Endothelial cell of umbilical vein (primary cell): ENCODE results near the gene FES. TPM values are rescaled to one million over a fixed set of nuclear protein-coding genes. Genes with fewer than 3 reads are reported as not detected.

Experiments used
- BruUV-seq: library from RNA; stranded (reverse); fragments of 400-500 nt; replicated peaks from 2 replicates; lab custom pipeline; 2021; lab: Mats Ljungman, UMichigan
- CTCF ChIA-PET: fragments of 300-600, 350-600 bp; sonication (Branson Sonifier 250); formaldehyde crosslinking; loops from one replicate; lab custom pipeline; 2021; ENCODE audit warnings: antibody characterized with exemption, inconsistent platforms; lab: Charles Lee
- POLR2A ChIA-PET: fragments of 300-600, 350-600 bp; sonication (Branson Sonifier 250); formaldehyde crosslinking; loops from one replicate; lab custom pipeline; 2021; ENCODE audit warnings: antibody characterized with exemption, inconsistent platforms; lab: Charles Lee
- DNase-seq: peaks from one replicate; pipeline ENCODE4 v3.0.0-alpha.2; 2011; ENCODE audit warnings: low read depth, low spot score
- FAIRE-seq: peaks from 2 replicates; lab custom pipeline; 2011; peaks lifted over from hg19 to GRCh38; lab: Jason Lieb, UNC
- H2AFZ ChIP-seq: 2 replicates; pipeline ENCODE4 v1.6.0; 2012; ENCODE audit warnings: low read depth, low read length, control low read depth, inconsistent platforms
- H3K27ac ChIP-seq: 2 replicates; pipeline ENCODE4 v1.5.1; 2011; ENCODE audit warnings: low read depth, mild to moderate bottlenecking, control low read depth, low read length, moderate library complexity; ENCODE audit not compliant: insufficient read depth
- H3K27me3 ChIP-seq, 2 experiments: 2 replicates each; pipeline versions ENCODE4 v1.6.0 to v1.6.1; 2011; ENCODE audit warnings: low read length in 2 of 2, mixed read lengths in 1 of 2; ENCODE audit not compliant: control insufficient read depth in 2 of 2, insufficient read depth in 2 of 2
- H3K36me3 ChIP-seq, 2 experiments: 2 replicates in 1 of 2; 3 replicates in 1 of 2; pipeline ENCODE4 v1.5.1; 2011; ENCODE audit warnings: low read length in 2 of 2, mild to moderate bottlenecking in 1 of 2, moderate library complexity in 1 of 2; ENCODE audit not compliant: control insufficient read depth in 2 of 2, insufficient read depth in 2 of 2; ENCODE audit errors: extremely low read depth in 1 of 2
- H3K4me1 ChIP-seq: 3 replicates; pipeline ENCODE4 v1.5.1; 2011; ENCODE audit warnings: mild to moderate bottlenecking, low read length; ENCODE audit not compliant: control insufficient read depth, insufficient read depth; ENCODE audit errors: extremely low read depth
- H3K4me2 ChIP-seq: 2 replicates; pipeline ENCODE4 v1.6.1; 2011; ENCODE audit warnings: low read length, control low read depth, mixed read lengths; ENCODE audit not compliant: insufficient read depth
- H3K4me3 ChIP-seq, 3 experiments: fragments of 200-600 bp in 1 of 3; sonication (generic), shearing (Covaris generic) in 1 of 3; replicated peaks in 1 of 3; 2 replicates each; pipeline ENCODE4 v1.5.1; 2011 to 2016; ENCODE audit warnings: control low read depth in 3 of 3, low read length in 3 of 3, mild to moderate bottlenecking in 2 of 3, inconsistent platforms in 1 of 3, low read depth in 1 of 3, moderate library complexity in 1 of 3; ENCODE audit not compliant: insufficient read depth in 1 of 3
- H3K79me2 ChIP-seq: 2 replicates; pipeline ENCODE4 v1.6.0; 2012; ENCODE audit warnings: low read length, inconsistent platforms; ENCODE audit not compliant: control insufficient read depth, insufficient read depth
- H3K9ac ChIP-seq: replicated peaks from 2 replicates; pipeline ENCODE3; 2011; ENCODE audit warnings: low read length, control low read depth; ENCODE audit not compliant: insufficient read depth; ENCODE audit errors: extremely low read depth
- H3K9me1 ChIP-seq: replicated peaks from 3 replicates; pipeline ENCODE4 v1.6.0; 2011; ENCODE audit warnings: mild to moderate bottlenecking, low read length; ENCODE audit not compliant: control insufficient read depth, insufficient read depth; ENCODE audit errors: extremely low read depth
- H3K9me3 ChIP-seq: replicated peaks from 2 replicates; pipeline ENCODE4 v1.5.1; 2012; ENCODE audit warnings: low read length, inconsistent platforms; ENCODE audit not compliant: control insufficient read depth, insufficient read depth
- H4K20me1 ChIP-seq: replicated peaks from 2 replicates; pipeline ENCODE3; 2011; ENCODE audit warnings: mild to moderate bottlenecking, low read length; ENCODE audit not compliant: control insufficient read depth, insufficient read depth; ENCODE audit errors: extremely low read depth
- CTCF ChIP-seq, 2 donors: IDR thresholded peaks; 1 replicate in 1 of 2; 2 replicates in 1 of 2; pipeline ENCODE4 v1.5.1; 2011; ENCODE audit warnings: low read length in 2 of 2, mild to moderate bottlenecking in 2 of 2, moderate library complexity in 2 of 2, control low read depth in 1 of 2, inconsistent platforms in 1 of 2, low read depth in 1 of 2; ENCODE audit not compliant: insufficient read depth in 1 of 2; ENCODE audit errors: extremely low read depth in 1 of 2
- EZH2 ChIP-seq: IDR thresholded peaks from 2 replicates; pipeline ENCODE4 v1.6.1; 2012; ENCODE audit warnings: borderline replicate concordance, low read depth, mild to moderate bottlenecking, moderate library complexity, low read length, inconsistent platforms; ENCODE audit not compliant: severe bottlenecking
- FOS ChIP-seq: IDR thresholded peaks from 2 replicates; pipeline ENCODE4 v1.6.1; 2011; ENCODE audit warnings: mild to moderate bottlenecking, low read length, moderate library complexity, borderline replicate concordance; ENCODE audit not compliant: insufficient read depth
- GATA2 ChIP-seq: IDR thresholded peaks from 2 replicates; pipeline ENCODE4 v1.7.0; 2011; ENCODE audit warnings: low read depth, mild to moderate bottlenecking, moderate library complexity, mixed read lengths, low read length; ENCODE audit not compliant: insufficient read length, insufficient read depth
- JUN ChIP-seq: IDR thresholded peaks from 2 replicates; pipeline ENCODE4 v1.6.1; 2011; ENCODE audit warnings: borderline replicate concordance, low read depth; ENCODE audit not compliant: insufficient read length, insufficient read depth
- MAX ChIP-seq: IDR thresholded peaks from 2 replicates; pipeline ENCODE4 v1.6.1; 2011; ENCODE audit not compliant: insufficient read depth, insufficient read length
- MYC ChIP-seq: IDR thresholded peaks from one replicate; pipeline ENCODE4 v1.6.1; 2011; ENCODE audit warnings: mild to moderate bottlenecking, low read depth, low read length
- POLR2A ChIP-seq: IDR thresholded peaks from 2 replicates; pipeline ENCODE4 v1.6.1; 2012; ENCODE audit warnings: low read depth, mild to moderate bottlenecking, control low read depth, low read length
- POLR2AphosphoS5 ChIP-seq: IDR thresholded peaks from 2 replicates; pipeline ENCODE4 v1.6.1; 2012; ENCODE audit warnings: low read depth, mild to moderate bottlenecking, control low read depth, low read length, moderate library complexity; ENCODE audit not compliant: insufficient read depth
- dilution Hi-C: fragments of 300-500 bp; cut with MboI; formaldehyde crosslinking; loops from one replicate; pipeline ENCODE4 v1.15.0; 2019; ENCODE audit warnings: low sequenced_read_pairs; ENCODE audit not compliant: extremely low pct_ligation_motif_present
- intact Hi-C: fragments of 100-400 bp; cut with micrococcal nuclease; formaldehyde crosslinking; loops from one replicate; pipeline ENCODE4 v1.10.0; 2022
- polyA plus RNA-seq, 4 experiments: library from polyadenylated mRNA; depleted of rRNA in 3 of 4; stranded (reverse) in 3 of 4; unstranded in 1 of 4; fragments of >200 nt; gene quantifications; 2 replicates each; pipeline versions ENCODE4 v1.2.1 to v1.2.3, GENCODE V29; 2011 to 2012; ENCODE audit warnings: missing spikeins in 1 of 4
- total RNA-seq: library from RNA; stranded (reverse); gene quantifications from 2 replicates; pipeline ENCODE4 v1.2.3, GENCODE V29; 2021

The FES gene
- total and polyA plus RNA-seq, 2 donors (not counting 3 experiments of a cell fraction or from before 2014, with no cell fraction given) = 41.5 to 58.1 TPM

GRCh38 chr15:90931575-90931827 is 47.2 kb downstream of the FES start:
- dilution Hi-C loops = no loop called here
- no peak for DNase-seq
- ChIA-PET CTCF (interaction anchor here (0.9 to 8.1 kb wide), 15 partner anchors 10 to 611 kb away, joined by 3 to 66 read pairs (median 8); partner anchors contain the start of genes MAN2A2 and RCCD1), POLR2A (interaction anchor here (0.6 kb wide), 1 partner anchor 720 kb away, joined by 3 read pairs; no protein-coding TSS in a partner anchor)
- no peak for TF ChIP-seq FOS
- no peak for TF ChIP-seq MAX
- no peak for TF ChIP-seq GATA2
- no peak for TF ChIP-seq POLR2A
- TF ChIP-seq JUN = no peak
- no peak for TF ChIP-seq CTCF (IDR thresholded peaks at IDR 0.05; ENCODE audit: extremely low read depth in 1 of 2, insufficient read depth in 1 of 2, low read depth in 1 of 2, low read length in 2 of 2)
- no peak for TF ChIP-seq MYC
- TF ChIP-seq POLR2AphosphoS5 = no peak
- no peak for TF ChIP-seq EZH2
- peaks cover 11% of the 10 kb centered on the region for H3K79me2 ChIP-seq
- H3K36me3 ChIP-seq = no peaks in the 10 kb centered on the region
- H2AFZ ChIP-seq = no peak overlapping the region
- no peak overlapping the region for H3K9ac ChIP-seq
- H3K27me3 ChIP-seq = no peaks in the 10 kb centered on the region
- FAIRE-seq = no peak
- H3K4me1 ChIP-seq = peaks cover 31% of the 10 kb centered on the region
- H3K9me3 ChIP-seq = no peaks in the 10 kb centered on the region
- H3K4me2 ChIP-seq = peak overlapping the region; percentile 56
- BruUV-seq = no TSS peak
- H3K4me3 ChIP-seq = peak overlapping the region in 1 of 3 experiments; percentile 62
- no peaks in the 10 kb centered on the region for H4K20me1 ChIP-seq
- intact Hi-C loops = loop anchor here (1.0 to 5.0 kb wide), 2 partner anchors 29 to 429 kb away; no protein-coding TSS in a partner anchor
- no peaks in the 10 kb centered on the region for H3K9me1 ChIP-seq
- no peak overlapping the region for H3K27ac ChIP-seq
